Activated CD4-positive, alpha-beta memory T cell treated with anti-CD3 and anti-CD28 coated beads, Interleukin-2, amount 10 ng/mL, durations not matched to agents 7 days and 5 days (primary cell): ENCODE data around the gene CAPN6. TPM values are rescaled to one million over a fixed set of nuclear protein-coding genes. Genes with fewer than 3 reads are reported as not detected.

Experiments used
- CTCF ChIA-PET: fragments of 350-600 bp; sonication (Branson Sonifier 250); formaldehyde crosslinking; loops from one replicate; lab custom pipeline; 2021; ENCODE audit warnings: antibody characterized with exemption, inconsistent platforms; lab: Charles Lee
- POLR2A ChIA-PET: fragments of 350-600 bp; sonication (Branson Sonifier 250); formaldehyde crosslinking; loops from one replicate; lab custom pipeline; 2021; ENCODE audit warnings: antibody characterized with exemption; lab: Charles Lee
- DNase-seq: peaks from one replicate; pipeline ENCODE4 v3.0.0-alpha.2; 2020
- H3K27ac Mint-ChIP-seq: one replicate; pipeline ENCODE4 v1.8.0; 2021; ENCODE audit warnings: mild to moderate bottlenecking, mixed read lengths
- H3K27me3 Mint-ChIP-seq: one replicate; pipeline ENCODE4 v1.8.0; 2021; ENCODE audit warnings: mixed read lengths
- H3K36me3 Mint-ChIP-seq: one replicate; pipeline ENCODE4 v1.8.0; 2021; ENCODE audit warnings: low read depth, mixed read lengths
- H3K4me1 Mint-ChIP-seq: one replicate; pipeline ENCODE4 v1.8.0; 2021; ENCODE audit warnings: mixed read lengths
- H3K4me3 Mint-ChIP-seq: one replicate; pipeline ENCODE4 v1.8.0; 2021; ENCODE audit warnings: mild to moderate bottlenecking, mixed read lengths
- H3K9me3 Mint-ChIP-seq: one replicate; pipeline ENCODE4 v1.8.0; 2021; ENCODE audit warnings: mixed read lengths
- total RNA-seq, 2 experiments: library from RNA; stranded (reverse); gene quantifications; one replicate each; pipeline ENCODE4 v1.2.3, GENCODE V29; 2021

CAPN6 gene
- total RNA-seq, 2 experiments from 2014 or later, result not detected

DNA sequence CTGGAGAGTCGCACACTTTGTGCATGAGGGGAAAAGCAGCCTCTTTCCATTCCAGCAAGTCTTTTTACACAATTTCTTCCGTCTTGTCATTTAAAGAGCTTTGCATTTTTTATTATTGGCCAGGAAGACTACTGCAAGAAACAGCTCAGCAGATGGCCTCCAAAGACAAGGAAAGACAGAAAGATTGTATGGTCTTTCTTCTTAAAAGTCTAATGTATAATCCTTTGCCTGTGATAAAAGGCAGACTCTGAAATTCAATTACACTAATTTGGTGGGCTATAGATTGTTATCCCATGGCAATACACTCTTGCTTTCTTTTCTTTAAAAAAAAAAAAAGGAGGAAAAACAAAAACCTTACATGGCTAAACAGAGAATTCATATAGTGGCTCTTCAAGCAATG, 5.9 kb downstream of the CAPN6 start:
- Mint-ChIP-seq H3K36me3 (no peaks in the 10 kb centered on the region), H3K9me3 (no peaks in the 10 kb centered on the region), H3K4me1 (no peaks in the 10 kb centered on the region), H3K27ac (no peak overlapping the region), H3K4me3 (no peak overlapping the region), H3K27me3 (no peaks in the 10 kb centered on the region)
- DNase-seq, result no peak
- ChIA-PET POLR2A (no interaction called here), CTCF (no interaction called here)

DNA sequence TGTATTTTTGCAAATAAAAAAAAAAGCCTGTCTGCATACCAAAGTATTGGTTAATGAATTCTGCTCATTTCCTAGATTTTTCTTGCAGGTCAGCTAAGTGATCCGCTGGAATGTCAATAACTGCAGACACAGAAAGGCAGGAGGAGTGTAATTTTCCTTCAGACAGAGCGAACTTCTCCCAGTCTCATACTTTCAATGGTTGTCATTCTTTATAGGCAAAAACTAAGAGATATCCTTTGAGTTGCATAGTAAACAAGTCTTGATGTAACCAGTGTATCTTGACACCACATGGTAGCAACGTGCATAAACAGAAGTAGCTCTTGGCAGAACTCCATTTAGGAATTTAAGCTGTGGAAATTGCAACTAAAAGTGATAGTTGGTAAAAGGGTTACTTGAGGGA, 8.2 kb downstream of the CAPN6 start:
- DNase-seq, result no peak
- CTCF ChIA-PET, result no interaction called here
- Mint-ChIP-seq H3K27ac (no peak overlapping the region), H3K4me1 (no peaks in the 10 kb centered on the region), H3K36me3 (no peaks in the 10 kb centered on the region), H3K4me3 (no peak overlapping the region), H3K9me3 (no peaks in the 10 kb centered on the region), H3K27me3 (no peaks in the 10 kb centered on the region)
- POLR2A ChIA-PET, result no interaction called here

DNA sequence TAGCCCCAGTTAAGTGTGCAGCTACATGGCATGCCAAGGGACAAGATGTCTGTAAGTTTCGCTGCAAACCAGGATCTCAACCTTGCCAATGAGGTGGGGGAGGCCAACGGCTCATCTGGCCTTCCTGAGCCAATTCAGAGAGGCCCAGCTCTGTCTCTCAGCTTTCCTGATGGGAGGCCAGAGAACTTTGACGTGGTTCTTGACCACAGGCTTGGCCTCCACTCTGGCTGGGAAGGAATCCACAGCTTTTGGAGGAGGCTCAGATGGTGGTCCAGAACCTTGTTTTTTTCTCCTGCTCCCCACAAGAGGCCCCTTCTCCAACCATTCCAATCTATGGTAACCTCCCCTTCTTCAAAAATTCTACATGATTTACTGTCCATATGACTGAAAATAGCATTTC, 9.8 kb downstream of the CAPN6 start:
- no peaks in the 10 kb centered on the region for H3K9me3 Mint-ChIP-seq
- DNase-seq, result no peak
- no peak overlapping the region for H3K27ac Mint-ChIP-seq
- ChIA-PET CTCF (no interaction called here), POLR2A (no interaction called here)
- H3K4me1 Mint-ChIP-seq, result no peaks in the 10 kb centered on the region
- H3K36me3 Mint-ChIP-seq, result no peaks in the 10 kb centered on the region
- H3K27me3 Mint-ChIP-seq, result no peaks in the 10 kb centered on the region
- no peak overlapping the region for H3K4me3 Mint-ChIP-seq

DNA sequence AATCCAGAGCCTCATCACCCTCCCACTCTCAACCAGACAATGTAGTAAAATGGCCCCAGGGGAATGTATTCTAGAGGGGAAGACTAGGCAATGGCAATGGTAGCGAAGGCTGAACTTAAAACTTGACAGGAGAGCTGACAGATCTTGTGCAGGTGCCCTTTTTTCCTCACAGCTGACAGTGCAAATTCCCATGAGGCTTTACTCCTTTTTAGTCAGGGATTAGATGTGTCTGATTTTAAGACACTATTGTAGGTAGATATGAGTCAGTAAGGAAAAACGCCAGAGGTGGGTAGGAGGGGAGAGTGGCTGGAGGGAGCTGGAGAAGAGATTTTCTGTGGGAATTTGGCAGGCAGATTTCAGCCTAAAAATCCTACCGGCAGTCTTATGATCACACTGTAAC, 10.7 kb downstream of the CAPN6 start:
- Mint-ChIP-seq H3K4me3 (no peak overlapping the region), H3K36me3 (no peaks in the 10 kb centered on the region), H3K4me1 (no peaks in the 10 kb centered on the region), H3K27me3 (no peaks in the 10 kb centered on the region), H3K9me3 (no peaks in the 10 kb centered on the region), H3K27ac (no peak overlapping the region)
- CTCF ChIA-PET, result no interaction called here
- no peak for DNase-seq
- POLR2A ChIA-PET, result no interaction called here

DNA sequence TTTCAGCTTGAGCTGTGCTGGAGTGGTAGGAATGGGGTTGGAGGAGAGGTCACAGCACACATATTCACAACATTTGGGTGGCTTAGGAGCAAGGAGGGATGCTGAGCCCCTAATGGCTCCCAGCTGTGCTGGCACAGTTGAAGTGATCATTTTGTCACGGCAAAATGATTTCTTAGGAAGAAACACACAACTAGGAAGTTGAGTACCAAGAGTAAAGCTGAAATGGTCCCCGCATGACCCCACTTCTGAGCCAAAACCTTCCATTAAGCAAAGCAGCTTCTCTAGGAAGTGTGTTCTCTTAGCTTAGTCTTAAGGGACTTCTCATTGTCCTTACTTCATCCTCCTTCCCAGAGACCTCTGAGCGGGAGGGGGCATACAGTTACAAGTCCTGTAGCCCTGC, 12.6 kb downstream of the CAPN6 start:
- H3K9me3 Mint-ChIP-seq, result no peaks in the 10 kb centered on the region
- no peaks in the 10 kb centered on the region for H3K4me1 Mint-ChIP-seq
- no peaks in the 10 kb centered on the region for H3K36me3 Mint-ChIP-seq
- no peak overlapping the region for H3K4me3 Mint-ChIP-seq
- no peak for DNase-seq
- ChIA-PET CTCF (no interaction called here), POLR2A (no interaction called here)
- H3K27me3 Mint-ChIP-seq, result no peaks in the 10 kb centered on the region
- H3K27ac Mint-ChIP-seq, result no peak overlapping the region

DNA sequence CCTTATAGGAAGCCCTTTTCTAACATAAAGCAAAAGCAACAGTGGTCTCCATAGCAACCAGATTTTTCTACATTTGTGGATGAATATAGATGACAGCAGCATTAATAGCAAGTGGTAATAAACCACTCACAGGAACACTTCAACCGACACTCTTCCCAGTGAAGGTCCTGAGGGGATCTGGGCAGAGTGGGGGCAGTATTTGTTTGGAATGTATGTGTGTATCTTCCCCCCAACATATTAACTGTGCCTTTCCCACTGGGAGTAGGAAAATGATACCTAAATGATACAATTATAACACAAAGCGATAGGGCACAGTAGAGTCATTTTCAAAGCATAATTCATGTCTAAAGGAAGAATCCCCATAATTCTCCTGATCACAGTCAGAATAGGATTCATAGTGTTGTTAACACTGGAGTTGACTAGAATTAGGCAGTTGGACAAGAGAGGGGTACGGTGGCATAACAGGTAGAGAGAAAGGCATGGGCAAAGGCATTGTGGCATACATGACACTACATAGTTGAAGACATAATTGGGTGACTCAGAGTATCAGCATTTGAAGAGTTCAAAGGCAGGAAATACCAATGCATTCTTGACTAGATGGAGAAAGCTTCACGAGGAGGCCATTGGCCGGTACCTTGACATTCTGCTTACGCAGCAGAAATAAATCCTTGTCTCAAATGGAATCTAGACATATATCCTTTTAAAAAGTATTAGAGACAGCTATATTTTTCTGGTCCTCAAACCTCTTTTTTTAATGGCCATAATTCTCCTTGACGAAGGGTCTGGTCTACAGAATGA, 15.2 kb downstream of the CAPN6 start:
- ChIA-PET CTCF (no interaction called here), POLR2A (no interaction called here)
- Mint-ChIP-seq H3K4me3 (no peak overlapping the region), H3K4me1 (no peaks in the 10 kb centered on the region), H3K27ac (no peak overlapping the region), H3K27me3 (no peaks in the 10 kb centered on the region), H3K36me3 (no peaks in the 10 kb centered on the region), H3K9me3 (no peaks in the 10 kb centered on the region)
- DNase-seq, result no peak

DNA sequence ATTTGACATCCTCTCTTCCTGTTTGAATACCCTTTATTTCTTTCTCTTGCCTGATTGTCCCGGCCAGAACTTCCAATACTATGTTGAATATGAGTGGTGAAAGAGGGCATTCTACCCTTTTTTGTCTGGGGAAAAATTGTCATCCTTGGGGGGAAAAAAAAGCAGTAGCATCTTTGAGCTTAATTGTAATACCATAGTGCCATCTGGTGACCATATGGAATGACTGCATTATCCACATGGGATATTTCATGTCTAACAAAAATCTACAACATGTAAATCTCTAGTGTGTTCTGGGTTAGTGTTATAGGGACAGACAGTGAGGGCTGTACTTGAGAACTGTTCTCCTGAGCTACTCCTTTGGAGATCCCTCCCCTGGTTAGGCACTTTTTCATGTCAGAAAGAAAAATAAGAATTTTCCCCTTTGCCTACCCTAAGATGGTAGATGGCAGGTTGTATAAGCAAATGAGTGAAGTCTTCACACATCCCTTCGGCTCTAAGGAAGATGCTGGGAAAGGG, 26.0 kb downstream of the CAPN6 start:
- no peaks in the 10 kb centered on the region for H3K27me3 Mint-ChIP-seq
- no peaks in the 10 kb centered on the region for H3K4me1 Mint-ChIP-seq
- H3K4me3 Mint-ChIP-seq, result no peak overlapping the region
- ChIA-PET POLR2A (interaction anchor here (0.6 kb wide), 1 partner anchor 144 kb away, joined by 3 read pairs; no protein-coding TSS in a partner anchor), CTCF (interaction anchor here (0.6 to 1.7 kb wide), 9 partner anchors 76 to 391 kb away, joined by 3 to 9 read pairs (median 4); partner anchors contain the start of gene PAK3)
- H3K9me3 Mint-ChIP-seq, result no peaks in the 10 kb centered on the region
- no peaks in the 10 kb centered on the region for H3K36me3 Mint-ChIP-seq
- no peak for DNase-seq
- H3K27ac Mint-ChIP-seq, result no peak overlapping the region

DNA sequence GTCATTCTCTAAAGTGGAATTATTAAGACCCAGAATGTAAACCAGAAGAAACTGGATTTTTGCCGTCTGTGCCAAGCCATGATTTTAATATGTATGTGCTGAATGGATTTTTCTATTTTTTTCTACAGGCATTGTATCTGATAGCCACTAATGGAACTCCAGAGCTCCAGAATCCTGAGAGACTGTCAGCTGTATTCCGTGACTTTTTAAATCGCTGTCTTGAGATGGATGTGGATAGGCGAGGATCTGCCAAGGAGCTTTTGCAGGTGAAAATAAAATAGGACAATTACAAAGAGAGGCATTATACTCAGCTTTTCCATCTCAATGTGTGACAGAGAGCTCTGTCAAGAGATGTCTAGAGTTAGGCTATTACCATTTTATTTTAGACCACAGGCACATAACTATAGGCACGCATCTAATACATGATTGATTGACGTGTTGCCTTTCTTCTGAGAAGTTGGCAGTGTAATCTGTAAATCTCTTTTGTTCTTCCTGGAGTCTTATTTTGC, 53.9 kb downstream of the CAPN6 start:
- ChIA-PET POLR2A (no interaction called here), CTCF (no interaction called here)
- H3K4me1 Mint-ChIP-seq, result no peaks in the 10 kb centered on the region
- H3K4me3 Mint-ChIP-seq, result no peak overlapping the region
- no peaks in the 10 kb centered on the region for H3K36me3 Mint-ChIP-seq
- no peaks in the 10 kb centered on the region for H3K9me3 Mint-ChIP-seq
- peaks cover 2% of the 10 kb centered on the region for H3K27me3 Mint-ChIP-seq
- DNase-seq, result no peak
- no peak overlapping the region for H3K27ac Mint-ChIP-seq

DNA sequence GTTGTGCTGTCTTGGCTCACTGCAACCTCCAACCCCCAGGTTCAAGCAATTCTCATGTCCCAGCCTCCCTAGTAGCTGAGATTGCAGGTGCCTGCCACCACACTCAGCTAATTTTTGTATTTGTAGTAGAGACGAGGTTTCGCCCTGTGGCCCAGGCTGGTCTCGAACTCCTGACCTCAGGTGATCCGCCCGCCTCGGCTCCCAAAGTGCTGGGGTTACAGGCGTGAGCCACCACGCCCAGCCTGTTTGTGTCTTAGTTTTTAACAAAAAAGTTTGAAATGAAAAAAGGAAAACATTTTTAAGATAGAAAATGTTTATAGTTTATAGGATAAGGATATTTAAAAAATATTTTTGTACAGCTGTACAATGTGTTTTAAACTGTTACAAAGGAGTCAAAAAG, 62.4 kb downstream of the CAPN6 start:
- H3K4me3 Mint-ChIP-seq, result no peak overlapping the region
- ChIA-PET CTCF (no interaction called here), POLR2A (no interaction called here)
- H3K27ac Mint-ChIP-seq, result no peak overlapping the region
- DNase-seq, result no peak
- no peaks in the 10 kb centered on the region for H3K36me3 Mint-ChIP-seq
- no peaks in the 10 kb centered on the region for H3K27me3 Mint-ChIP-seq
- H3K4me1 Mint-ChIP-seq, result no peaks in the 10 kb centered on the region
- H3K9me3 Mint-ChIP-seq, result no peaks in the 10 kb centered on the region

DNA sequence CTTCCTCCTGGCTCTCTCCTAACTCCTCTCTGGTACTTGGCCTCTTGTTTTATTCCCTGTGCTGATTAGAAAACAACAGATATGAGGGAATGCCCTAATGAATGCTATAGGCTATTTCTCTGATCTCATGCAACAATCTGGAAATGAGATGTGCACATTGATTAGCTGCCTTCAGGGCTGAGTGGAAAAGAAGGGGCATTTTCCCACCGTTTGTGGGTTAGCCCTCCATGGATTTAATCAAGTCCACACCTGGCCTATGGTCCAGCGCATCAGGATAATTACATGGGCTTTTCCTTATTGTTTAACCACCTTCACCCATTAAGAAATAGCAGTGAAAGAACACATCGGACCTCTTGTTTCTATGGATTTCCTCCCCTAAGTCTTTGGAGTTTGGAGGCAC, 70.0 kb downstream of the CAPN6 start:
- Mint-ChIP-seq H3K9me3 (no peaks in the 10 kb centered on the region), H3K27me3 (no peaks in the 10 kb centered on the region), H3K27ac (no peak overlapping the region), H3K4me1 (no peaks in the 10 kb centered on the region), H3K36me3 (no peaks in the 10 kb centered on the region), H3K4me3 (no peak overlapping the region)
- DNase-seq, result no peak
- CTCF ChIA-PET, result no interaction called here
- POLR2A ChIA-PET, result no interaction called here

DNA sequence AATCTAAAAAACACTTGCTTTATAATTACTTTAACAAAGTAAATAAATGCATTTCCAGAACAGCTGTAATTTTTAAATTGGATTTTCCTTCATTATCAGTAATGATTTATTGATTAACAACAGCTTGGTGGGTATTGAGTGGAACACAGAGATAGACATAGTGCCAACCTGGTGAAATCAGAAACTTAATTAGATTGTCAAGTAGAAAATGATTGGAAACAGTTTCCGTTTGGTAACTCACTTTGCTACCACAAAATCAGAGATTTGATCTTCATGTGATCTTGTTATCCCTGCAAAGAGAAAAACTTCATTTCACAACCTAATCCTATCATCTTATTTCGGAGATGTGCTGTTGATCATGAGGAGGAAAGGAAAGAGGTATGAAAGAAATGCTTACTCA, 70.8 kb downstream of the CAPN6 start:
- Mint-ChIP-seq H3K9me3 (no peaks in the 10 kb centered on the region), H3K27ac (no peak overlapping the region), H3K27me3 (no peaks in the 10 kb centered on the region), H3K36me3 (no peaks in the 10 kb centered on the region), H3K4me1 (peaks cover 2% of the 10 kb centered on the region), H3K4me3 (no peak overlapping the region)
- no peak for DNase-seq
- ChIA-PET CTCF (no interaction called here), POLR2A (no interaction called here)
